SK-N-SH (cell line): ENCODE results near the gene PIK3C2B. TPM values are rescaled to one million over a fixed set of nuclear protein-coding genes. Genes with fewer than 3 reads are reported as not detected.

Experiments used
- CTCF ChIA-PET: fragments of 300-600, 350-600 bp; formaldehyde crosslinking; extraction: SDS; loops from one replicate; lab custom pipeline; 2021; lab: Yijun Ruan, JAX
- POLR2A ChIA-PET: fragments of 350-600 bp; sonication (Branson Sonifier 250); formaldehyde crosslinking; extraction: SDS; loops from one replicate; lab custom pipeline; 2020; ENCODE audit warnings: antibody characterized with exemption, inconsistent platforms; lab: Yijun Ruan, JAX
- DNase-seq: peaks from one replicate; pipeline ENCODE4 v3.0.0; 2012
- H2AFZ ChIP-seq: fragments of 200-600 bp; sonication (generic); 2 replicates; pipeline ENCODE4 v1.8.1; 2016; ENCODE audit warnings: antibody characterized with exemption, mild to moderate bottlenecking, low read depth
- H3F3A ChIP-seq: fragments of 200-600 bp; sonication (generic); replicated peaks from 2 replicates; pipeline ENCODE3; 2016; ENCODE audit warnings: antibody characterized with exemption, mild to moderate bottlenecking; ENCODE audit not compliant: insufficient read depth
- H3K27ac ChIP-seq, 2 experiments: fragments of 200-500 bp in 1 of 2; fragments of 200-600 bp in 1 of 2; sonication (Bioruptor generic) in 1 of 2; sonication (generic), shearing (Covaris generic) in 1 of 2; 2 replicates each; pipeline versions ENCODE4 v1.5.1 to v1.6.1; 2014 to 2016; ENCODE audit warnings: low read depth in 2 of 2, inconsistent platforms in 1 of 2, low read length in 1 of 2, mild to moderate bottlenecking in 1 of 2, mixed read lengths in 1 of 2
- H3K27me3 ChIP-seq: fragments of 200-600 bp; sonication (generic), shearing (Covaris generic); 2 replicates; pipeline ENCODE4 v1.6.1; 2016; ENCODE audit warnings: mixed run types; ENCODE audit not compliant: insufficient read depth
- H3K36me3 ChIP-seq, 2 experiments: fragments of 200-500 bp in 1 of 2; fragments of 200-600 bp in 1 of 2; sonication (Bioruptor generic) in 1 of 2; sonication (generic) in 1 of 2; replicated peaks in 1 of 2; 2 replicates each; pipeline versions ENCODE3 to v1.5.1; 2014 to 2016; ENCODE audit warnings: low read length in 1 of 2, mild to moderate bottlenecking in 1 of 2; ENCODE audit not compliant: insufficient read depth in 2 of 2, control insufficient read depth in 1 of 2
- H3K4me1 ChIP-seq, 2 experiments: fragments of 200-500 bp in 1 of 2; fragments of 200-600 bp in 1 of 2; sonication (Bioruptor generic) in 1 of 2; sonication (generic), shearing (Covaris generic) in 1 of 2; 2 replicates each; pipeline versions ENCODE4 v1.5.1 to v1.6.1; 2014 to 2016; ENCODE audit warnings: low read depth in 1 of 2, low read length in 1 of 2, mixed run types in 1 of 2; ENCODE audit not compliant: insufficient read depth in 2 of 2, control insufficient read depth in 1 of 2
- H3K4me2 ChIP-seq: fragments of 200-600 bp; sonication (generic), shearing (Covaris generic); 2 replicates; pipeline ENCODE4 v1.6.1; 2017; ENCODE audit warnings: mixed run types
- H3K4me3 ChIP-seq, 2 experiments: fragments of 200-500 bp in 1 of 2; fragments of 200-600 bp in 1 of 2; sonication (Bioruptor generic) in 1 of 2; sonication (generic), shearing (Covaris generic) in 1 of 2; 2 replicates each; pipeline versions ENCODE4 v1.5.1 to v1.8.1; 2014 to 2016; ENCODE audit warnings: low read depth in 2 of 2, inconsistent platforms in 1 of 2, low read length in 1 of 2, mild to moderate bottlenecking in 1 of 2, mixed read lengths in 1 of 2, moderate library complexity in 1 of 2
- H3K79me2 ChIP-seq: fragments of 200-600 bp; sonication (generic); 2 replicates; pipeline ENCODE4 v1.8.1; 2017; ENCODE audit warnings: mild to moderate bottlenecking; ENCODE audit not compliant: insufficient read depth
- H3K9ac ChIP-seq: fragments of 200-600 bp; sonication (generic); 2 replicates; pipeline ENCODE4 v1.6.1; 2017; ENCODE audit warnings: mixed run types
- H3K9me2 ChIP-seq: fragments of 200-600 bp; sonication (generic); 2 replicates; pipeline ENCODE4 v1.6.1; 2017; ENCODE audit warnings: mixed run types
- H3K9me3 ChIP-seq: fragments of 200-600 bp; sonication (generic); 2 replicates; pipeline ENCODE4 v1.6.1; 2017; ENCODE audit warnings: mixed run types, mild to moderate bottlenecking, moderate library complexity
- H4K20me1 ChIP-seq: fragments of 200-600 bp; sonication (generic); 2 replicates; pipeline ENCODE4 v1.6.1; 2017; ENCODE audit warnings: mild to moderate bottlenecking, mixed run types; ENCODE audit not compliant: insufficient read depth
- FOXJ3 ChIP-seq: sonication (generic); formaldehyde crosslinking; IDR thresholded peaks from 2 replicates; pipeline ENCODE4 v1.5.1; 2020; ENCODE audit warnings: mild to moderate bottlenecking, missing genetic modification reagents
- FOXM1 ChIP-seq: IDR thresholded peaks from 2 replicates; pipeline ENCODE4 v1.4.0; 2012; ENCODE audit warnings: low read depth, mild to moderate bottlenecking
- GATA2 ChIP-seq: sonication (generic); formaldehyde crosslinking; IDR thresholded peaks from 2 replicates; pipeline ENCODE4 v1.5.0; 2020; ENCODE audit warnings: mild to moderate bottlenecking, missing genetic modification reagents
- MXI1 ChIP-seq: IDR thresholded peaks from 2 replicates; pipeline ENCODE4 v1.6.1; 2012; ENCODE audit warnings: mild to moderate bottlenecking, low read depth, low read length, improper control_type of control experiment
- NFIC ChIP-seq: IDR thresholded peaks from 2 replicates; pipeline ENCODE4 v1.4.0; 2012; ENCODE audit warnings: borderline replicate concordance
- RAD21 ChIP-seq: IDR thresholded peaks from 2 replicates; pipeline ENCODE4 v1.6.1; 2012; ENCODE audit warnings: mild to moderate bottlenecking, low read length
- RCOR1 ChIP-seq: fragments of 150-350 bp; IDR thresholded peaks from 2 replicates; pipeline ENCODE4 v1.6.1; 2017; ENCODE audit warnings: antibody characterized with exemption, low read length
- RFX5 ChIP-seq: IDR thresholded peaks from 2 replicates; pipeline ENCODE4 v1.6.1; 2012; ENCODE audit warnings: mild to moderate bottlenecking, improper control_type of control experiment, low read length
- RXRA ChIP-seq: IDR thresholded peaks from 2 replicates; pipeline ENCODE4 v1.4.0; 2012; ENCODE audit warnings: low read depth, mild to moderate bottlenecking, borderline replicate concordance
- SIN3A ChIP-seq: IDR thresholded peaks from 2 replicates; pipeline ENCODE4 v1.6.1; 2012; ENCODE audit warnings: low read depth, mild to moderate bottlenecking, low read length, moderate library complexity, borderline replicate concordance
- TAF1 ChIP-seq: IDR thresholded peaks from 2 replicates; pipeline ENCODE4 v1.6.1; 2012; ENCODE audit warnings: low read depth, mild to moderate bottlenecking, low read length, moderate library complexity, borderline replicate concordance
- TCF12 ChIP-seq: IDR thresholded peaks from 2 replicates; pipeline ENCODE4 v1.4.0; 2012
- TEAD4 ChIP-seq: IDR thresholded peaks from 2 replicates; pipeline ENCODE4 v1.4.0; 2012; ENCODE audit warnings: mild to moderate bottlenecking, borderline replicate concordance; ENCODE audit not compliant: insufficient read depth
- WGBS: methylation state at CpG from one replicate; pipeline ENCODE4 v1.1.6; 2017; ENCODE audit warnings: low lambda C conversion rate; 5-methylcytosine and 5-hydroxymethylcytosine counted together
- polyA plus RNA-seq, 3 experiments: library from polyadenylated mRNA; depleted of rRNA; stranded (reverse); fragments of >200 nt; gene quantifications; 2 replicates each; pipeline ENCODE4 v1.2.3, GENCODE V29; 2012
- TF ChIP-seq, protein P1 (sequence below): fragments of 200-600 bp; sonication (generic); IDR thresholded peaks from 2 replicates; pipeline ENCODE4 v1.6.1; 2017; ENCODE audit warnings: antibody characterized with exemption, mild to moderate bottlenecking, moderate library complexity
- TF ChIP-seq, protein P2 (sequence below): fragments of 150-350 bp; IDR thresholded peaks from 2 replicates; pipeline ENCODE4 v1.6.1; 2017; ENCODE audit warnings: antibody characterized with exemption, low read length, low read depth, borderline replicate concordance
- TF ChIP-seq, protein P3 (sequence below): IDR thresholded peaks from 2 replicates; pipeline ENCODE4 v1.4.0; 2012; ENCODE audit warnings: low read depth, borderline replicate concordance

PIK3C2B gene
- polyA plus RNA-seq, 1 of the 3 experiments (the other 2 are of a cell fraction), result 6.5 TPM

- no peak for DNase-seq
- H2AFZ ChIP-seq, result no peak overlapping the region
- H3K4me1 ChIP-seq, result no peaks in the 10 kb centered on the region; a peak in 2 of 4 replicates
- H3K36me3 ChIP-seq, result peaks cover 0 to 25% of the 10 kb centered on the region in 2 experiments
- WGBS, result 83% methylated on average over 4 of the region's 9 CpGs
- H3K9ac ChIP-seq, result no peak overlapping the region
- H3K4me3 ChIP-seq, result no peak overlapping the region
- H4K20me1 ChIP-seq, result no peaks in the 10 kb centered on the region
- H3K79me2 ChIP-seq, result no peaks in the 10 kb centered on the region
- POLR2A ChIA-PET, result no interaction called here
- CTCF ChIA-PET, result interaction anchor here (1.5 to 4.3 kb wide), 3 partner anchors 9 to 48 kb away, joined by 6 to 21 read pairs (median 20); no protein-coding TSS in a partner anchor
- H3K9me2 ChIP-seq, result no peaks in the 10 kb centered on the region
- H3K27me3 ChIP-seq, result no peaks in the 10 kb centered on the region
- no peak overlapping the region for H3K4me2 ChIP-seq
- TF ChIP-seq GATA2, result no peak
- no peak for TF ChIP-seq NFIC
- no peak for TF ChIP-seq TAF1
- TF ChIP-seq RCOR1, result no peak
- TF ChIP-seq SIN3A, result no peak
- no peak for TF ChIP-seq TEAD4
- no peak for TF ChIP-seq RAD21
- TF ChIP-seq FOXM1, result no peak
- TF ChIP-seq TCF12, result no peak
- TF ChIP-seq, protein P1, sequence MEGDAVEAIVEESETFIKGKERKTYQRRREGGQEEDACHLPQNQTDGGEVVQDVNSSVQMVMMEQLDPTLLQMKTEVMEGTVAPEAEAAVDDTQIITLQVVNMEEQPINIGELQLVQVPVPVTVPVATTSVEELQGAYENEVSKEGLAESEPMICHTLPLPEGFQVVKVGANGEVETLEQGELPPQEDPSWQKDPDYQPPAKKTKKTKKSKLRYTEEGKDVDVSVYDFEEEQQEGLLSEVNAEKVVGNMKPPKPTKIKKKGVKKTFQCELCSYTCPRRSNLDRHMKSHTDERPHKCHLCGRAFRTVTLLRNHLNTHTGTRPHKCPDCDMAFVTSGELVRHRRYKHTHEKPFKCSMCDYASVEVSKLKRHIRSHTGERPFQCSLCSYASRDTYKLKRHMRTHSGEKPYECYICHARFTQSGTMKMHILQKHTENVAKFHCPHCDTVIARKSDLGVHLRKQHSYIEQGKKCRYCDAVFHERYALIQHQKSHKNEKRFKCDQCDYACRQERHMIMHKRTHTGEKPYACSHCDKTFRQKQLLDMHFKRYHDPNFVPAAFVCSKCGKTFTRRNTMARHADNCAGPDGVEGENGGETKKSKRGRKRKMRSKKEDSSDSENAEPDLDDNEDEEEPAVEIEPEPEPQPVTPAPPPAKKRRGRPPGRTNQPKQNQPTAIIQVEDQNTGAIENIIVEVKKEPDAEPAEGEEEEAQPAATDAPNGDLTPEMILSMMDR, result no peak
- no peak for TF ChIP-seq FOXJ3
- TF ChIP-seq, protein P2, sequence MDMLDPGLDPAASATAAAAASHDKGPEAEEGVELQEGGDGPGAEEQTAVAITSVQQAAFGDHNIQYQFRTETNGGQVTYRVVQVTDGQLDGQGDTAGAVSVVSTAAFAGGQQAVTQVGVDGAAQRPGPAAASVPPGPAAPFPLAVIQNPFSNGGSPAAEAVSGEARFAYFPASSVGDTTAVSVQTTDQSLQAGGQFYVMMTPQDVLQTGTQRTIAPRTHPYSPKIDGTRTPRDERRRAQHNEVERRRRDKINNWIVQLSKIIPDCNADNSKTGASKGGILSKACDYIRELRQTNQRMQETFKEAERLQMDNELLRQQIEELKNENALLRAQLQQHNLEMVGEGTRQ, result no peak
- TF ChIP-seq, protein P3, sequence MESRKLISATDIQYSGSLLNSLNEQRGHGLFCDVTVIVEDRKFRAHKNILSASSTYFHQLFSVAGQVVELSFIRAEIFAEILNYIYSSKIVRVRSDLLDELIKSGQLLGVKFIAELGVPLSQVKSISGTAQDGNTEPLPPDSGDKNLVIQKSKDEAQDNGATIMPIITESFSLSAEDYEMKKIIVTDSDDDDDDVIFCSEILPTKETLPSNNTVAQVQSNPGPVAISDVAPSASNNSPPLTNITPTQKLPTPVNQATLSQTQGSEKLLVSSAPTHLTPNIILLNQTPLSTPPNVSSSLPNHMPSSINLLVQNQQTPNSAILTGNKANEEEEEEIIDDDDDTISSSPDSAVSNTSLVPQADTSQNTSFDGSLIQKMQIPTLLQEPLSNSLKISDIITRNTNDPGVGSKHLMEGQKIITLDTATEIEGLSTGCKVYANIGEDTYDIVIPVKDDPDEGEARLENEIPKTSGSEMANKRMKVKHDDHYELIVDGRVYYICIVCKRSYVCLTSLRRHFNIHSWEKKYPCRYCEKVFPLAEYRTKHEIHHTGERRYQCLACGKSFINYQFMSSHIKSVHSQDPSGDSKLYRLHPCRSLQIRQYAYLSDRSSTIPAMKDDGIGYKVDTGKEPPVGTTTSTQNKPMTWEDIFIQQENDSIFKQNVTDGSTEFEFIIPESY, result no peak
- TF ChIP-seq RFX5, result no peak
- no peak for TF ChIP-seq RXRA
- TF ChIP-seq MXI1, result no peak
- TF ChIP-seq, all 33 proteins: peak for 0
- Histone ChIP-seq H3K27ac (no peak overlapping the region), H3F3A (no peaks in the 10 kb centered on the region), H3K9me3 (no peaks in the 10 kb centered on the region)
These were observed 38.8 kb downstream of the PIK3C2B start for GRCh38 chr1:204455831-204456145.
